Measurements from ENCODE around the gene PSMA6.

DNA sequence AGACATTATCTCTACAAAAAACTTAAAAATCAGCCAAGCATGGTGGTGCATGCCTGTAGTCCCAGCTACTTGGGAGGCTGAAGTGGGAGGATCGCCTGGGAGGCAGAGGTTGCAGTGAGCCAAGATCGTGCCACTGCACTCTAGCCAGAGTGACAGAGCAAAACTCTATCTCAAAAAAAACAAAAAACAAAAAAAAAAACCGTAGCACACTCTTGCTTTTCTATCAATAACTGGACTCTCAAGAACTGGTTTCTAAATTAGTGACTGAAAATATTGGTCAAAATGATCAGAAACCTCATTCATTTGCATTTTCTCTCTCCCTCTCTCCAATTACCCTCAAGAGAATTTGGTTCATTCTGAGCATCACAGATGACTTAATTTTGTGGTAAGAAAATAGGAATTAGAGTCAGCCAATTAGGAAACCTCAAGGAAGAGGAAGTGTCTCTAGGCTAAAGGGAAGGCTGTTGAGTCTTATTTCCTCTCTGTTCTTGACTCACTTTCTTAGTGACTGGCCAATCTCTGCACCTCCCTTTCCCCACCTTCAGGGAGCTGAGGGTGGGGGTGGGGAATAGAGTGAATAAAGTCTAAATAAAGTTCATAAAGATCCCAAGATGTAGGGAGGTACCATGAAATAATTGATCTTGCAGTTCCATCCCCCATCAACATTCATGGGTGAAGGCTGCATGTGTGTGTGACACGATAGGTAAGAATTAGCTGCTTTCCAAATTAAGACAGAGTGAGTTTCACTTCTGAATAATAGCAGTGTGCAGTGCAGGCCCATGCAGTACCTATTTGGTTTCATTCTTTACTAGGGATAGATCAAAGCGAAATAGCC is 6.8 kb upstream of the PSMA6 start:
- TF ChIP-seq, protein P1, sequence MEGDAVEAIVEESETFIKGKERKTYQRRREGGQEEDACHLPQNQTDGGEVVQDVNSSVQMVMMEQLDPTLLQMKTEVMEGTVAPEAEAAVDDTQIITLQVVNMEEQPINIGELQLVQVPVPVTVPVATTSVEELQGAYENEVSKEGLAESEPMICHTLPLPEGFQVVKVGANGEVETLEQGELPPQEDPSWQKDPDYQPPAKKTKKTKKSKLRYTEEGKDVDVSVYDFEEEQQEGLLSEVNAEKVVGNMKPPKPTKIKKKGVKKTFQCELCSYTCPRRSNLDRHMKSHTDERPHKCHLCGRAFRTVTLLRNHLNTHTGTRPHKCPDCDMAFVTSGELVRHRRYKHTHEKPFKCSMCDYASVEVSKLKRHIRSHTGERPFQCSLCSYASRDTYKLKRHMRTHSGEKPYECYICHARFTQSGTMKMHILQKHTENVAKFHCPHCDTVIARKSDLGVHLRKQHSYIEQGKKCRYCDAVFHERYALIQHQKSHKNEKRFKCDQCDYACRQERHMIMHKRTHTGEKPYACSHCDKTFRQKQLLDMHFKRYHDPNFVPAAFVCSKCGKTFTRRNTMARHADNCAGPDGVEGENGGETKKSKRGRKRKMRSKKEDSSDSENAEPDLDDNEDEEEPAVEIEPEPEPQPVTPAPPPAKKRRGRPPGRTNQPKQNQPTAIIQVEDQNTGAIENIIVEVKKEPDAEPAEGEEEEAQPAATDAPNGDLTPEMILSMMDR (conservative IDR thresholded peaks at IDR 0.05), result no peak
- TF ChIP-seq ZFX (IDR thresholded peaks at IDR 0.05), result no peak
